ENCODE data around the gene POGK.

The POGK gene

DNA sequence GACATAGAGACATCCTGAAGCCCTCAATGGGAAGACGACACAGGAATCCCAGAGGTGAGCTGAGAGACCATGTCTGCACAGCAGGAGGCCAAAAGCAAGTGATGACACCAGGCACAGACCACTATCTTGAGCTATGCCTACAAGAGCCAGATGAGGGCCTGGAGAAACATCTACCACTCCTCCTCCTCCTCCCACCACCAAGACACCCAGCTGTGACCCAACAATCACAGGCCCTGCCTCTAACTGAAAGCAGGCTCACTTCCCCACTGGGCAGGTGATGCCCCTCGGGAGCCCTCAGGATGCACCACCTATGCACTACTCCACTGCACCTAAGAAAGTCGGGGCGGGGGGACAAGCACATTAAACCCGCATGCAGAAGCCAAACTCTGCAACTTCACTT lies 20.3 kb downstream of the POGK start:
- Histone ChIP-seq H3K9me2 (replicated peaks; ENCODE audit: insufficient read depth, low read length) (no peaks in the 10 kb centered on the region), H4K20me1 (ENCODE audit: low read depth, low read length) (peaks cover 13% of the 10 kb centered on the region; the same call in 1 of the 2 replicates), H3K27me3 (ENCODE audit: low read length) (no peaks in the 10 kb centered on the region), H3F3A (ENCODE audit: insufficient read depth) (peaks cover 10% of the 10 kb centered on the region; the same call in 1 of the 2 replicates), H3K36me3 (ENCODE audit: low read length) (peaks cover 41% of the 10 kb centered on the region), H3K9ac (ENCODE audit: low read length) (no peak overlapping the region), H3K79me2 (ENCODE audit: insufficient read depth, low read length) (peaks cover 6% of the 10 kb centered on the region; the same call in 1 of the 2 replicates), H3K27ac (ENCODE audit: low read depth, low read length) (no peak overlapping the region), H3K4me2 (ENCODE audit: low read depth, low read length, poor library complexity, severe bottlenecking) (no peak overlapping the region), H2AFZ (ENCODE audit: low read depth, low read length, severe bottlenecking) (no peak overlapping the region), H3K9me3 (ENCODE audit: insufficient read depth, low read length) (no peaks in the 10 kb centered on the region), H3K4me3 (ENCODE audit: insufficient read depth, low read length, poor library complexity, severe bottlenecking) (no peak overlapping the region)
- TF ChIP-seq CTCF (IDR thresholded peaks at IDR 0.05; ENCODE audit: insufficient read depth, low read length, poor library complexity, severe bottlenecking) (no peak), EZH2phosphoT487 (conservative IDR thresholded peaks at IDR 0.05; ENCODE audit: low read length) (no peak)

DNA sequence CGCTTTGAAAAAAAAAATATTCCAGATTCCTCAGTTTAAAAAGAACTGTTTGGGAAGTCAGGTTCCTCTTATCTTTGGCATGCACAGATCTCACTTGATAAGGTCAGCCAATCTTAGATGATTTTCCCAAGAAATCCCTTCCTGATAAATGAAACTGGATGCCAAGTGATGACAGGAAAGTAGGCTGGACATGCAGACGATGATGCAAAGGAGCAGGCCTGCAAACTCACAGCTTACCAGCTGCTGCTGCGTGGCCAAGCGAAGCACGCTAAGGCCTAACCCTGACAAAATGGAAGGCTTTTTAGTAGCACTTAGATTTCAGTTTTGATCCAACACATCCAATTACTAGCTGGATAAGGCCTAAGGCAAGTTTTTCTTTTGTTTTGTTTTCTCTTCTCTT lies 26.7 kb downstream of the POGK start:
- no peaks in the 10 kb centered on the region for H3K9me2 ChIP-seq (replicated peaks; ENCODE audit: insufficient read depth, low read length)
- TF ChIP-seq EZH2phosphoT487 (conservative IDR thresholded peaks at IDR 0.05; ENCODE audit: low read length) (no peak), CTCF (IDR thresholded peaks at IDR 0.05; ENCODE audit: insufficient read depth, low read length, poor library complexity, severe bottlenecking) (no peak)
- peaks cover 21% of the 10 kb centered on the region; the same call in 1 of the 2 replicates for H3K36me3 ChIP-seq (ENCODE audit: low read length)
- H3K9me3 ChIP-seq (ENCODE audit: insufficient read depth, low read length) = no peaks in the 10 kb centered on the region
- H3K4me2 ChIP-seq (ENCODE audit: low read depth, low read length, poor library complexity, severe bottlenecking) = no peak overlapping the region
- no peaks in the 10 kb centered on the region for H4K20me1 ChIP-seq (ENCODE audit: low read depth, low read length)
- H3K4me3 ChIP-seq (ENCODE audit: insufficient read depth, low read length, poor library complexity, severe bottlenecking) = no peak overlapping the region
- no peak overlapping the region for H2AFZ ChIP-seq (ENCODE audit: low read depth, low read length, severe bottlenecking)
- H3K9ac ChIP-seq (ENCODE audit: low read length) = no peak overlapping the region
- no peaks in the 10 kb centered on the region for H3F3A ChIP-seq (ENCODE audit: insufficient read depth)
- H3K79me2 ChIP-seq (ENCODE audit: insufficient read depth, low read length) = peaks cover 29% of the 10 kb centered on the region
- no peaks in the 10 kb centered on the region for H3K27me3 ChIP-seq (ENCODE audit: low read length)
- H3K27ac ChIP-seq (ENCODE audit: low read depth, low read length) = no peak overlapping the region

- H3K27me3 ChIP-seq (ENCODE audit: low read length) = no peaks in the 10 kb centered on the region
- H3K79me2 ChIP-seq (ENCODE audit: insufficient read depth, low read length) = peaks cover 55% of the 10 kb centered on the region
- H3K4me2 ChIP-seq (ENCODE audit: low read depth, low read length, poor library complexity, severe bottlenecking) = no peak overlapping the region
- no peaks in the 10 kb centered on the region for H3K9me2 ChIP-seq (replicated peaks; ENCODE audit: insufficient read depth, low read length)
- no peak overlapping the region for H3K27ac ChIP-seq (ENCODE audit: low read depth, low read length)
- no peak overlapping the region for H3K9ac ChIP-seq (ENCODE audit: low read length)
- H4K20me1 ChIP-seq (ENCODE audit: low read depth, low read length) = no peaks in the 10 kb centered on the region
- no peak overlapping the region for H3K4me3 ChIP-seq (ENCODE audit: insufficient read depth, low read length, poor library complexity, severe bottlenecking)
- no peaks in the 10 kb centered on the region for H3F3A ChIP-seq (ENCODE audit: insufficient read depth)
- no peak for TF ChIP-seq CTCF (IDR thresholded peaks at IDR 0.05; ENCODE audit: insufficient read depth, low read length, poor library complexity, severe bottlenecking)
- no peak for TF ChIP-seq EZH2phosphoT487 (conservative IDR thresholded peaks at IDR 0.05; ENCODE audit: low read length)
- no peak overlapping the region for H2AFZ ChIP-seq (ENCODE audit: low read depth, low read length, severe bottlenecking)
- H3K9me3 ChIP-seq (ENCODE audit: insufficient read depth, low read length) = no peaks in the 10 kb centered on the region
- H3K36me3 ChIP-seq (ENCODE audit: low read length) = peaks cover 6% of the 10 kb centered on the region; the same call in 1 of the 2 replicates
Observed at GRCh38 chr1:166868639-166869038, 29.4 kb downstream of the POGK start.
